ENCODE results near the gene SFMBT1.
A peak's percentile ranks its signal among the peaks of the same experiment; 100 is the strongest.

SFMBT1 gene
- long read RNA-seq, donor 1, result 0 reads
- long read RNA-seq, donor 2, partial matches to known transcripts, result 0 of 1 reads
- long read RNA-seq, donor 2, other reads (novel, unspliced or antisense), result 0 of 1 reads
- long read RNA-seq, donor 3, result 0 reads
- long read RNA-seq, donor 4, result 0 reads
- long read RNA-seq, donor 5, partial matches to known transcripts, result 0 of 1 reads
- long read RNA-seq, donor 5, other reads (novel, unspliced or antisense), result 0 of 1 reads
- long read RNA-seq, donor 6, result 0 reads
- long read RNA-seq, donor 7, full-length matches to known transcripts, result 1 of 1 reads
- long read RNA-seq, donor 7, partial matches to known transcripts, result 0 of 1 reads
- long read RNA-seq, donor 7, other reads (novel, unspliced or antisense), result 0 of 1 reads
- long read RNA-seq, donor 8, result 0 reads

- peak; percentile 89 for DNase-seq
These were observed at the start of gene SFMBT1 for GRCh38 chr3:53045518-53046170. Gene SFMBT1 (minus strand): TSS chr3:53046073. CDS start chr3:52969128, 76,945 bp downstream.

- no peak for DNase-seq
These were observed 47.1 kb upstream of the SFMBT1 start for GRCh38 chr3:53092942-53093341.

- DNase-seq, result no peak
These were observed 46.3 kb upstream of the SFMBT1 start for GRCh38 chr3:53092216-53092615.

GRCh38 chr3:53091011-53091410 is 45.1 kb upstream of the SFMBT1 start:
- no peak for DNase-seq

- DNase-seq, result no peak
These were observed 43.6 kb upstream of the SFMBT1 start for GRCh38 chr3:53089511-53089910.

GRCh38 chr3:53085476-53085875 is 39.6 kb upstream of the SFMBT1 start:
- no peak for DNase-seq

GRCh38 chr3:53084310-53085001 is 38.6 kb upstream of the SFMBT1 start:
- DNase-seq, result no peak

- no peak for DNase-seq
These were observed 38.1 kb upstream of the SFMBT1 start for GRCh38 chr3:53083949-53084309.

GRCh38 chr3:53083521-53083920 is 37.6 kb upstream of the SFMBT1 start:
- DNase-seq, result no peak

GRCh38 chr3:53082736-53083135 is 36.9 kb upstream of the SFMBT1 start:
- DNase-seq, result no peak

GRCh38 chr3:53081318-53081717 is 35.4 kb upstream of the SFMBT1 start:
- no peak for DNase-seq

- DNase-seq, result no peak
These were observed 34.8 kb upstream of the SFMBT1 start for GRCh38 chr3:53080612-53081205.

- no peak for DNase-seq
These were observed 34.1 kb upstream of the SFMBT1 start for GRCh38 chr3:53079791-53080555.

GRCh38 chr3:53079147-53079546 is 33.3 kb upstream of the SFMBT1 start:
- no peak for DNase-seq

- DNase-seq, result no peak
These were observed 32.8 kb upstream of the SFMBT1 start for GRCh38 chr3:53078656-53079055.

GRCh38 chr3:53077476-53078220 is 31.8 kb upstream of the SFMBT1 start:
- DNase-seq, result no peak

GRCh38 chr3:53075743-53076140 is 29.9 kb upstream of the SFMBT1 start:
- DNase-seq, result no peak

GRCh38 chr3:53074761-53075742 is 29.2 kb upstream of the SFMBT1 start:
- DNase-seq, result no peak

GRCh38 chr3:53074366-53074696 is 28.5 kb upstream of the SFMBT1 start:
- DNase-seq, result no peak
